Measurements from ENCODE around the gene PDCD11. TPM values are rescaled to one million over a fixed set of nuclear protein-coding genes. Genes with fewer than 3 reads are reported as not detected.
A peak's percentile ranks its signal among the peaks of the same experiment; 100 is the strongest.

The PDCD11 gene
- total RNA-seq, 4 donors from 2014 or later = 16.7 to 32.6 (median 26.2) TPM

DNA sequence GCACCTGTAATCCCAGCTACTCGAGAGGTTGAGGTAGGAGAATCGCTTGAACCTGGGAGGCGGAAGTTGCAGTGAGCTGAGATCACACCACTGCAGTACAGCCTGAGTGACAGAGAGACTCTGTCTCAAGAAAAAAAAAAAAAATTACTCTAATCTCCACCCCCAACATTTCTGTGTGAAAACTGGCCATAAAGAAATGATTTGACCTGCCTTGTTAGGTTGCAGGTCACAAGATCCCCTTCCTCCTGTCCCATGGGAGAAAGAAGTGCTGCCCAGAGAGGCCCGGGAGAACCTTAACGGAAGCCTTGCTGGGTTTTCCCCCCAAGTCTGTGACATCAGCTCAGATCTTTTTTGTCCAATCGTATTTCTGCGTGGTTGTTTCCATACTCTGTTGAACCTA, 71.0 kb downstream of the PDCD11 start:
- H3K27ac ChIP-seq = no peak overlapping the region
- H3K9me3 ChIP-seq = no peaks in the 10 kb centered on the region
- intact Hi-C loops (cut with DNase I) = no loop called here
- H3K27me3 ChIP-seq = peaks cover 0 to 10% (median 0%) of the 10 kb centered on the region in 4 donors
- H3K4me3 ChIP-seq = no peak overlapping the region
- no peak for DNase-seq
- H3K4me1 ChIP-seq = peaks cover 0 to 18% (median 9%) of the 10 kb centered on the region in 3 donors
- TF ChIP-seq, protein P1, sequence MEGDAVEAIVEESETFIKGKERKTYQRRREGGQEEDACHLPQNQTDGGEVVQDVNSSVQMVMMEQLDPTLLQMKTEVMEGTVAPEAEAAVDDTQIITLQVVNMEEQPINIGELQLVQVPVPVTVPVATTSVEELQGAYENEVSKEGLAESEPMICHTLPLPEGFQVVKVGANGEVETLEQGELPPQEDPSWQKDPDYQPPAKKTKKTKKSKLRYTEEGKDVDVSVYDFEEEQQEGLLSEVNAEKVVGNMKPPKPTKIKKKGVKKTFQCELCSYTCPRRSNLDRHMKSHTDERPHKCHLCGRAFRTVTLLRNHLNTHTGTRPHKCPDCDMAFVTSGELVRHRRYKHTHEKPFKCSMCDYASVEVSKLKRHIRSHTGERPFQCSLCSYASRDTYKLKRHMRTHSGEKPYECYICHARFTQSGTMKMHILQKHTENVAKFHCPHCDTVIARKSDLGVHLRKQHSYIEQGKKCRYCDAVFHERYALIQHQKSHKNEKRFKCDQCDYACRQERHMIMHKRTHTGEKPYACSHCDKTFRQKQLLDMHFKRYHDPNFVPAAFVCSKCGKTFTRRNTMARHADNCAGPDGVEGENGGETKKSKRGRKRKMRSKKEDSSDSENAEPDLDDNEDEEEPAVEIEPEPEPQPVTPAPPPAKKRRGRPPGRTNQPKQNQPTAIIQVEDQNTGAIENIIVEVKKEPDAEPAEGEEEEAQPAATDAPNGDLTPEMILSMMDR (IDR thresholded peaks at IDR 0.05) = no peak
- TF ChIP-seq POLR2A (IDR thresholded peaks at IDR 0.05) = no peak
- 80 to 87% methylated on average over 7 of the region's 7 CpGs for WGBS, 2 donors
- no peaks in the 10 kb centered on the region for H3K36me3 ChIP-seq

DNA sequence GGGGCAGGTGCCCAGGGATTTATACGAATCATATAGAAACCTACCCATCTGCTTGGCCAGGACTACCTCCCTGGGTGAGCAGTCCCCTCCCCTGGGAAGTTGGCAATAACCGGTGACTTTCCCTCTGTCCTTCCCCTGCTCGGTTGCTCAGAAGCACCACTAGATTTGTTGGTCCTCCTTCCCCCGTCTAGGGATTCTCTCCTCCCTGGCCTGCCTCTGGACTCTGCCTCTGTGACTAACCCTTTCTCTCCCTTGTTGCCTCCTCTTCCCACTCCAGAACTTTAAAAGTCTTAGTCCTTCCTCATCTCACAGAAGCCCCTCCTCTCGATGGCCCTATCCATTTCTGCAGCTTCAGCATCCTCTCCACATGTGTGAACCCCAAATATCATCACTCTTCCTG, 72.8 kb downstream of the PDCD11 start:
- no peaks in the 10 kb centered on the region for H3K36me3 ChIP-seq
- H3K9me3 ChIP-seq = no peaks in the 10 kb centered on the region
- intact Hi-C loops (cut with DNase I) = no loop called here
- H3K27ac ChIP-seq = no peak overlapping the region
- no peak for DNase-seq
- 56 to 61% methylated on average over 5 of the region's 5 CpGs for whole genome bisulfite sequencing, 2 donors
- peaks cover 0 to 27% (median 9%) of the 10 kb centered on the region in 3 donors for H3K4me1 ChIP-seq
- no peak for TF ChIP-seq POLR2A (IDR thresholded peaks at IDR 0.05)
- TF ChIP-seq, protein P1 (IDR thresholded peaks at IDR 0.05) = no peak
- H3K27me3 ChIP-seq = peaks cover 0 to 10% (median 0%) of the 10 kb centered on the region in 4 donors
- no peak overlapping the region for H3K4me3 ChIP-seq

DNA sequence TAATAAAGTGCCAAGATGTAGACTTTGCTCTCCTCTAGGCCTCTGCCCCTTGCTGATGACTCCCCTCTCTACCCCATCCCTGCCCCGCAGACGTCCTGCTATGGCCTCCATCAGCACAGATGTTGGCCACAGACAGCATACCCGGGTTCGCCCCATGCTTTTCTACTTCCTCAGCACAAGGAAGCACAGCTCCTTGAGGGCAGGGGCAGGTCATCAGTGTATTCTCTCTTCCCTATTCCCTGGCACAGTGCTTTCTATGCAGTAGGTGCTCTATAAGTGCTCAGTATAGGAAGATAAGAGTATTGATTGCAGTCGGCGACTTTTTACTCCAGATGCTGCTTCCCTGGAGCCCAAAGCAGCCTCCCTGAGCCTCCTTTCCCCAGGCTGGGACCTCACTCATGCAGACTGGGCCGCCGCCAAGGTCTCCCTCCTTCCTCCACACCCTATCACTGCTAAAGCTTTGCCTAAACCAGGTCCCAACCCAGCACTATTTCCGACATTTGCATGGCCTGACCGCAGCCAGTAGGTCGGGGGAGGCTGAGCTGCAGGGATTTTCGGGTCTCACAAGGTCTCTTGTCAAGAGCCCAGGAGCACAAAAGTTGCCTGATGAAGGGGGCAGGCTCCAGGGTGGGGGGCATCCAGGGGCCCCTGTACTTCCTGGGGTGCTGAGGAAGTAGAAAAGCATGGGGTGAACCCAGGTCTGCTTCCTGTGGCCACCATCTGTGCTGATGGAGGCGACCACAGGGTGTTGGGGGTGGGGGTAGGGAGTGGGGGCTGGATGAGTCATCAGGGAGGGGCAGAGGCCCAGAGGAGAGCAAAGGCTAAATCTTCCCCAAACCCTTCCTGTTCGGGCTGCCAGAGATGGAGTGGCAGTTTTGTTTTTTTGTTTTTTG, 74.6 kb downstream of the PDCD11 start:
- H3K9me3 ChIP-seq = no peaks in the 10 kb centered on the region
- intact Hi-C loops (cut with DNase I) = no loop called here
- peak overlapping the region in 1 of 4 donors; percentile 12 for H3K4me3 ChIP-seq
- peaks cover 0 to 27% (median 9%) of the 10 kb centered on the region in 3 donors for H3K4me1 ChIP-seq
- WGBS, 2 donors = 60 to 67% methylated on average over 8 to 13 of the region's 14 CpGs
- no peaks in the 10 kb centered on the region for H3K36me3 ChIP-seq
- DNase-seq = peak; percentile 47
- H3K27ac ChIP-seq = peak overlapping the region; percentile 19 to 80 (median 48)
- H3K27me3 ChIP-seq = peaks cover 0 to 5% (median 0%) of the 10 kb centered on the region in 4 donors
- TF ChIP-seq, protein P1 (IDR thresholded peaks at IDR 0.05) = no peak
- no peak for TF ChIP-seq POLR2A (IDR thresholded peaks at IDR 0.05)

DNA sequence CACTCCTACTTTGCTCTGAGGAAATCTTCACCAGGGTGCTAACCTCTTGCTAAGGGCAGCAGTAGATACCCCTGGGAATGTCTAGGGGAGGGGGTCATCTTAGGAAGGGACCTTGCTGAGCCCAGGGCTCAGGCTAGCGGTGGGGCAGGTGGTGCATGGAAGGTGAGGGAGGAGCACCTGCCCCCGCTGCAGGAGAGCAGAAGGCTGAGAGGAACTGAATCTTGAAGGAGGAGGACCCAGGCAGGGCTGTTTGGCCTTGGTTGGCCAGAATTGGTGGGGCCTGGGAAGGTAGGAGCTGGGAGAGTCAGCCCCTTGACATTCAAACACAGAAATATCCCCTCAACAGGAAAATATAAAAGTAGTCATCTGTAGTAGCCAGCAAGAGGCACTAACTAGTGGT, 75.6 kb downstream of the PDCD11 start:
- DNase-seq = no peak
- peak overlapping the region; percentile 19 to 80 (median 48) for H3K27ac ChIP-seq
- peaks cover 0 to 27% (median 9%) of the 10 kb centered on the region in 3 donors for H3K4me1 ChIP-seq
- H3K9me3 ChIP-seq = no peaks in the 10 kb centered on the region
- peaks cover 0 to 5% (median 0%) of the 10 kb centered on the region in 4 donors for H3K27me3 ChIP-seq
- intact Hi-C loops (cut with DNase I) = no loop called here
- H3K4me3 ChIP-seq = peak overlapping the region in 1 of 4 donors; percentile 12
- no peak for TF ChIP-seq POLR2A (IDR thresholded peaks at IDR 0.05)
- TF ChIP-seq, protein P1 (IDR thresholded peaks at IDR 0.05) = no peak
- 83 to 84% methylated on average over 1 to 2 of the region's 2 CpGs for WGBS, 2 donors
- no peaks in the 10 kb centered on the region for H3K36me3 ChIP-seq

DNA sequence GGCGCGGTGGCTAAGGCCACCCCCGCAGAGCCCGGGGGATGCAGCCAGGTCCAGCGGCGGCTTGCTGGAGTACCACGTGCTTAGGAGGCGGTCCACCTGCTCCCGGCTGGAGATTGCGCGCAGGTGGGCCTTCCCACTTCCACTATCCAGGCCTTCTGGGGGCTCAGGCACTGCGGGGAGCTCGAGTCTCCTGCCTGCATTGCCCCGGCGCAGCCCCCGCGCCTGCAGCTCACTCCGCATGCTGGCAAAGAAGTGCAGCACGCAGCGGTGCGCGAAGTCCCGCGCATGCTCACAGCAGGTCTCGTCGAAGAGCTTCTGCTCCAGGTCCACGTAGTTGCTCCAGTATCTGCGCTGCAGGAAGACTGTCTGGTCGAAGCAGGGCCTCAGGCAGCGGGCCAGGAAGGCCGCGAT, 76.8 kb downstream of the PDCD11 start:
- peaks cover 0 to 27% (median 9%) of the 10 kb centered on the region in 3 donors for H3K4me1 ChIP-seq
- DNase-seq = no peak

More for the DNA sequence above, 76.8 kb downstream of the PDCD11 start:
- 67 to 93% methylated on average over 2 to 6 of the region's 32 CpGs for WGBS, 2 donors
- Histone ChIP-seq H3K4me3 (no peak overlapping the region), H3K36me3 (no peaks in the 10 kb centered on the region), H3K27me3 (peaks cover 0 to 5% (median 0%) of the 10 kb centered on the region in 4 donors), H3K9me3 (no peaks in the 10 kb centered on the region), H3K27ac (no peak overlapping the region)
- intact Hi-C loops (cut with DNase I) = no loop called here
- TF ChIP-seq POLR2A (IDR thresholded peaks at IDR 0.05) = no peak
- TF ChIP-seq, protein P1 (IDR thresholded peaks at IDR 0.05) = no peak

Measured in esophagus squamous epithelium (tissue), 5 donors.